Gastroesophageal sphincter (tissue), 4 donors: ENCODE data around the gene FYN. TPM values are rescaled to one million over a fixed set of nuclear protein-coding genes. Genes with fewer than 3 reads are reported as not detected.
A peak's percentile ranks its signal among the peaks of the same experiment; 100 is the strongest.

Source experiments
- ATAC-seq: fragments of 150-250 bp; one replicate; pipeline ENCODE4 v1.9.1; 2016; ENCODE audit warnings: mild to moderate bottlenecking, moderate library complexity
- H3K27ac ChIP-seq, 4 donors: fragments of 200-600 bp; sonication (generic) in 3 of 4; 1 replicate in 3 of 4; 2 replicates in 1 of 4; pipeline ENCODE4 v1.5.1; 2016 to 2019
- H3K27me3 ChIP-seq: fragments of 200-600 bp; sonication (generic); one replicate; pipeline ENCODE4 v1.5.1; 2019
- H3K36me3 ChIP-seq, 2 donors: fragments of 200-600 bp; sonication (generic); one replicate each; pipeline ENCODE4 v1.5.1; 2019; ENCODE audit warnings: control low read depth in 1 of 2
- H3K4me1 ChIP-seq, 3 donors: fragments of 200-600 bp; sonication (generic); 1 replicate in 2 of 3; 2 replicates in 1 of 3; pipeline ENCODE4 v1.5.1; 2016 to 2019; ENCODE audit warnings: control low read depth in 2 of 3
- H3K4me3 ChIP-seq, 2 donors: fragments of 200-600 bp; sonication (generic); one replicate each; pipeline ENCODE4 v1.5.1; 2019; ENCODE audit warnings: mild to moderate bottlenecking in 1 of 2, moderate library complexity in 1 of 2
- H3K9me3 ChIP-seq, 3 donors: fragments of 200-600 bp; sonication (generic); one replicate each; pipeline ENCODE4 v1.5.1; 2017 to 2019; ENCODE audit warnings: control low read depth in 2 of 3
- CTCF ChIP-seq, 4 experiments: fragments of 200-600 bp in 2 of 4; fragments of 450-650 bp in 2 of 4; sonication (generic) in 1 of 4; IDR thresholded peaks; one replicate each; pipeline ENCODE4 v1.5.1; 2017 to 2019; ENCODE audit warnings: antibody characterized with exemption in 4 of 4, mild to moderate bottlenecking in 2 of 4, moderate library complexity in 2 of 4
- EP300 ChIP-seq: sonication (generic); formaldehyde crosslinking; IDR thresholded peaks from one replicate; pipeline ENCODE4 v1.6.1; 2017; ENCODE audit warnings: antibody characterized with exemption, mild to moderate bottlenecking
- POLR2A ChIP-seq, 2 donors: fragments of 450-650 bp; IDR thresholded peaks; one replicate each; pipeline ENCODE4 v1.6.1; 2017; ENCODE audit warnings: antibody characterized with exemption in 2 of 2, mild to moderate bottlenecking in 2 of 2, moderate library complexity in 1 of 2
- POLR2AphosphoS5 ChIP-seq: sonication (generic); formaldehyde crosslinking; IDR thresholded peaks from one replicate; pipeline ENCODE4 v1.6.1; 2017; ENCODE audit warnings: antibody characterized with exemption
- WGBS, 2 donors: methylation state at CpG; one replicate each; pipeline ENCODE4 v1.1.5; 2018; ENCODE audit warnings: low coverage in 1 of 2; 5-methylcytosine and 5-hydroxymethylcytosine counted together
- total RNA-seq, 4 donors: library from RNA; depleted of rRNA; stranded (reverse); fragments of >200 nt; gene quantifications; one replicate each; pipeline ENCODE4 v1.1.0, GENCODE V29; 2016

Gene FYN
- total RNA-seq, 4 donors from 2014 or later = 58.6 to 101 (median 69.9) TPM

- Histone ChIP-seq H3K4me3 (no peak overlapping the region), H3K4me1 (peaks cover 0 to 27% (median 11%) of the 10 kb centered on the region in 3 donors), H3K9me3 (no peaks in the 10 kb centered on the region), H3K27ac (no peak overlapping the region), H3K27me3 (no peaks in the 10 kb centered on the region), H3K36me3 (peaks cover 0 to 15% of the 10 kb centered on the region in 2 donors)
- TF ChIP-seq POLR2AphosphoS5 = no peak
- no peak for TF ChIP-seq CTCF (IDR thresholded peaks at IDR 0.05)
- TF ChIP-seq POLR2A (IDR thresholded peaks at IDR 0.05) = no peak
- TF ChIP-seq EP300 = no peak
- 80 to 92% methylated on average over 4 of the region's 4 CpGs for WGBS, 2 donors
- ATAC-seq = no peak
Observed at GRCh38 chr6:111707773-111708172, 165.5 kb downstream of the FYN start.

GRCh38 chr6:111706841-111707391 is 166.3 kb downstream of the FYN start:
- WGBS, 2 donors = 60 to 89% methylated on average over 2 of the region's 2 CpGs
- no peak for TF ChIP-seq CTCF (IDR thresholded peaks at IDR 0.05)
- no peak for TF ChIP-seq POLR2A (IDR thresholded peaks at IDR 0.05)
- no peak for TF ChIP-seq EP300
- TF ChIP-seq POLR2AphosphoS5 = no peak
- peak; percentile 20 for ATAC-seq
- no peak overlapping the region for H3K4me3 ChIP-seq
- H3K4me1 ChIP-seq = peaks cover 0 to 27% (median 11%) of the 10 kb centered on the region in 3 donors
- no peak overlapping the region for H3K27ac ChIP-seq
- peaks cover 0 to 21% of the 10 kb centered on the region in 2 donors for H3K36me3 ChIP-seq
- H3K27me3 ChIP-seq = no peaks in the 10 kb centered on the region
- no peaks in the 10 kb centered on the region for H3K9me3 ChIP-seq

GRCh38 chr6:111703723-111704122 is 169.5 kb downstream of the FYN start:
- no peak overlapping the region for H3K4me3 ChIP-seq
- no peaks in the 10 kb centered on the region for H3K9me3 ChIP-seq
- TF ChIP-seq CTCF (IDR thresholded peaks at IDR 0.05) (no peak), POLR2A (IDR thresholded peaks at IDR 0.05) (no peak), EP300 (no peak), POLR2AphosphoS5 (no peak)
- WGBS, 2 donors = 85 to 89% methylated on average over 7 of the region's 7 CpGs
- ATAC-seq = no peak
- no peaks in the 10 kb centered on the region for H3K27me3 ChIP-seq
- H3K4me1 ChIP-seq = peaks cover 0 to 8% (median 0%) of the 10 kb centered on the region in 3 donors
- peaks cover 0 to 42% of the 10 kb centered on the region in 2 donors for H3K36me3 ChIP-seq
- no peak overlapping the region for H3K27ac ChIP-seq

- Histone ChIP-seq H3K27ac (no peak overlapping the region), H3K4me1 (peaks cover 0 to 6% (median 0%) of the 10 kb centered on the region in 3 donors), H3K36me3 (peaks cover 0 to 42% of the 10 kb centered on the region in 2 donors), H3K9me3 (no peaks in the 10 kb centered on the region), H3K27me3 (no peaks in the 10 kb centered on the region), H3K4me3 (no peak overlapping the region)
- TF ChIP-seq POLR2A (IDR thresholded peaks at IDR 0.05) = no peak
- no peak for TF ChIP-seq CTCF (IDR thresholded peaks at IDR 0.05)
- TF ChIP-seq POLR2AphosphoS5 = no peak
- TF ChIP-seq EP300 = no peak
- WGBS, 2 donors = 89 to 95% methylated on average over 5 of the region's 5 CpGs
- ATAC-seq = no peak
Observed at GRCh38 chr6:111702268-111702667, 171.0 kb downstream of the FYN start.

- ATAC-seq = no peak
- peaks cover 0 to 42% of the 10 kb centered on the region in 2 donors for H3K36me3 ChIP-seq
- no peak overlapping the region for H3K27ac ChIP-seq
- no peaks in the 10 kb centered on the region for H3K9me3 ChIP-seq
- no peaks in the 10 kb centered on the region for H3K27me3 ChIP-seq
- no peak overlapping the region for H3K4me3 ChIP-seq
- 81 to 86% methylated on average over 3 of the region's 3 CpGs for WGBS, 2 donors
- H3K4me1 ChIP-seq = no peaks in the 10 kb centered on the region
- TF ChIP-seq CTCF (IDR thresholded peaks at IDR 0.05) = no peak
- TF ChIP-seq POLR2AphosphoS5 = no peak
Observed at GRCh38 chr6:111701146-111701545, 172.1 kb downstream of the FYN start.
